H9 (cell line): ENCODE data around the gene DNALI1. TPM values are rescaled to one million over a fixed set of nuclear protein-coding genes. Genes with fewer than 3 reads are reported as not detected.

ENCODE experiments used
- DNase-seq: peaks from one replicate; pipeline ENCODE4 v3.0.0-alpha.2; 2017
- H2AFZ ChIP-seq: one replicate; pipeline ENCODE4 v1.6.1; 2013; ENCODE audit warnings: mild to moderate bottlenecking, low read length, control low read depth, moderate library complexity
- H2AK5ac ChIP-seq: 2 replicates; pipeline ENCODE4 v1.6.1; 2013; ENCODE audit warnings: low read length, control low read depth, mixed read lengths; ENCODE audit not compliant: insufficient read length
- H2BK120ac ChIP-seq: one replicate; pipeline ENCODE4 v1.6.1; 2013; ENCODE audit warnings: low read depth, mild to moderate bottlenecking, low read length, control low read depth, inconsistent platforms; ENCODE audit not compliant: poor library complexity, severe bottlenecking
- H2BK12ac ChIP-seq: 2 replicates; pipeline ENCODE4 v1.6.1; 2013; ENCODE audit warnings: low read length, control low read depth, mixed read lengths, low read depth; ENCODE audit not compliant: insufficient read length
- H2BK15ac ChIP-seq: 2 replicates; pipeline ENCODE4 v1.6.1; 2013; ENCODE audit warnings: low read depth, low read length, control low read depth
- H2BK20ac ChIP-seq: one replicate; pipeline ENCODE4 v1.6.1; 2013; ENCODE audit warnings: low read depth, mild to moderate bottlenecking, low read length, control low read depth, inconsistent platforms; ENCODE audit not compliant: poor library complexity, severe bottlenecking
- H2BK5ac ChIP-seq: 2 replicates; pipeline ENCODE4 v1.6.1; 2013; ENCODE audit warnings: low read length, control low read depth, mixed read lengths; ENCODE audit not compliant: insufficient read length
- H3K14ac ChIP-seq: 2 replicates; pipeline ENCODE4 v1.6.1; 2013; ENCODE audit warnings: low read length, control low read depth; ENCODE audit not compliant: insufficient read depth
- H3K18ac ChIP-seq: 2 replicates; pipeline ENCODE4 v1.6.1; 2013; ENCODE audit warnings: low read depth, mild to moderate bottlenecking, mixed read lengths, low read length, control low read depth; ENCODE audit not compliant: insufficient read length
- H3K23ac ChIP-seq: 2 replicates; pipeline ENCODE4 v1.6.1; 2013; ENCODE audit warnings: low read length, control low read depth, mixed read lengths, low read depth; ENCODE audit not compliant: insufficient read length
- H3K23me2 ChIP-seq: 2 replicates; pipeline ENCODE4 v1.6.1; 2013; ENCODE audit warnings: low read depth, mild to moderate bottlenecking, mixed read lengths, low read length, control low read depth; ENCODE audit not compliant: insufficient read length, poor library complexity, severe bottlenecking
- H3K27ac ChIP-seq: 2 replicates; pipeline ENCODE4 v1.5.1; 2013; ENCODE audit warnings: low read length, control low read depth, mixed read lengths, low read depth; ENCODE audit not compliant: insufficient read length
- H3K27me3 ChIP-seq: 2 replicates; pipeline ENCODE4 v1.6.1; 2013; ENCODE audit warnings: low read length, control low read depth, inconsistent platforms; ENCODE audit not compliant: insufficient read depth
- H3K4ac ChIP-seq: 2 replicates; pipeline ENCODE4 v1.6.1; 2013; ENCODE audit warnings: low read depth, mild to moderate bottlenecking, control low read depth, inconsistent platforms, low read length, moderate library complexity
- H3K4me1 ChIP-seq: 2 replicates; pipeline ENCODE4 v1.6.1; 2013; ENCODE audit warnings: low read length, control low read depth, inconsistent platforms; ENCODE audit not compliant: insufficient read depth
- H3K4me2 ChIP-seq: 2 replicates; pipeline ENCODE4 v1.6.1; 2013; ENCODE audit warnings: low read length, control low read depth, mixed read lengths; ENCODE audit not compliant: insufficient read length, insufficient read depth
- H3K56ac ChIP-seq: 2 replicates; pipeline ENCODE4 v1.6.1; 2013; ENCODE audit warnings: low read depth, mild to moderate bottlenecking, mixed read lengths, low read length, control low read depth; ENCODE audit not compliant: insufficient read length
- H3K79me1 ChIP-seq: 2 replicates; pipeline ENCODE4 v1.6.1; 2013; ENCODE audit warnings: low read depth, mild to moderate bottlenecking, moderate library complexity, low read length, control low read depth, inconsistent platforms; ENCODE audit not compliant: insufficient read depth, poor library complexity, severe bottlenecking
- H3K79me2 ChIP-seq: 2 replicates; pipeline ENCODE4 v1.6.1; 2013; ENCODE audit warnings: low read length, control low read depth, inconsistent platforms; ENCODE audit not compliant: insufficient read depth
- H3K9ac ChIP-seq: 2 replicates; pipeline ENCODE4 v1.6.1; 2013; ENCODE audit warnings: low read length, control low read depth, mixed read lengths; ENCODE audit not compliant: insufficient read length; ENCODE audit errors: extremely low read depth
- H3K9me3 ChIP-seq: one replicate; pipeline ENCODE4 v1.6.1; 2013; ENCODE audit warnings: low read depth, low read length, inconsistent platforms; ENCODE audit not compliant: control insufficient read depth
- H3T11ph ChIP-seq: one replicate; pipeline ENCODE4 v1.6.1; 2013; ENCODE audit warnings: mild to moderate bottlenecking, low read length, control low read depth, inconsistent platforms
- H4K20me1 ChIP-seq: one replicate; pipeline ENCODE4 v1.6.1; 2013; ENCODE audit not compliant: control insufficient read depth, insufficient read length, insufficient read depth
- H4K5ac ChIP-seq: 2 replicates; pipeline ENCODE4 v1.6.1; 2013; ENCODE audit warnings: low read depth, mild to moderate bottlenecking, mixed read lengths, low read length, control low read depth; ENCODE audit not compliant: insufficient read length
- H4K8ac ChIP-seq: replicated peaks from 2 replicates; pipeline ENCODE4 v1.6.1; 2013; ENCODE audit warnings: low read length, control low read depth, mixed read lengths, low read depth; ENCODE audit not compliant: insufficient read length
- H4K91ac ChIP-seq: 2 replicates; pipeline ENCODE4 v1.6.1; 2013; ENCODE audit warnings: low read depth, mild to moderate bottlenecking, moderate library complexity, mixed read lengths, low read length, control low read depth; ENCODE audit not compliant: insufficient read length
- H3K27ac Mint-ChIP-seq, 3 experiments: 2 replicates in 2 of 3; 3 replicates in 1 of 3; pipeline ENCODE4 v1.8.0; 2020 to 2021; ENCODE audit warnings: mixed read lengths in 3 of 3, mild to moderate bottlenecking in 1 of 3, moderate library complexity in 1 of 3
- H3K27me3 Mint-ChIP-seq: 2 replicates; pipeline ENCODE4 v1.8.0; 2021; ENCODE audit warnings: low read depth, mild to moderate bottlenecking, moderate library complexity, mixed read lengths
- H3K36me3 Mint-ChIP-seq, 3 experiments: 2 replicates in 2 of 3; 3 replicates in 1 of 3; pipeline ENCODE4 v1.8.0; 2020 to 2021; ENCODE audit warnings: low read depth in 3 of 3, mixed read lengths in 3 of 3; ENCODE audit not compliant: insufficient read depth in 1 of 3
- H3K4me1 Mint-ChIP-seq, 2 experiments: 2 replicates each; pipeline ENCODE4 v1.8.0; 2020; ENCODE audit warnings: mixed read lengths in 2 of 2
- H3K4me3 Mint-ChIP-seq, 2 experiments: 2 replicates in 1 of 2; 3 replicates in 1 of 2; pipeline ENCODE4 v1.8.0; 2020 to 2021; ENCODE audit warnings: mild to moderate bottlenecking in 2 of 2, mixed read lengths in 2 of 2, moderate library complexity in 1 of 2
- H3K9me3 Mint-ChIP-seq, 2 experiments: 2 replicates in 1 of 2; 3 replicates in 1 of 2; pipeline ENCODE4 v1.8.0; 2020; ENCODE audit warnings: mild to moderate bottlenecking in 2 of 2, mixed read lengths in 2 of 2, moderate library complexity in 1 of 2
- CTCF ChIP-seq: fragments of 200-600 bp; sonication (generic); conservative IDR thresholded peaks from 3 replicates; pipeline ENCODE4 v1.8.0; 2021; ENCODE audit warnings: antibody characterized with exemption, mild to moderate bottlenecking
- WGBS: extraction: QIAGEN DNeasy Blood & Tissue Kit; methylation state at CpG from one replicate; pipeline ENCODE4 v1.1.7; 2013; ENCODE audit warnings: missing lambda C conversion rate, low lambda C conversion rate, mixed read lengths; ENCODE audit not compliant: insufficient read length; ENCODE audit errors: extremely low coverage; 5-methylcytosine and 5-hydroxymethylcytosine counted together
- total RNA-seq: library from RNA; stranded (reverse); gene quantifications from 2 replicates; pipeline ENCODE4 v1.2.1, GENCODE V29; 2021

The DNALI1 gene
- total RNA-seq, 1 experiment from 2014 or later, result 18.0 TPM

DNA sequence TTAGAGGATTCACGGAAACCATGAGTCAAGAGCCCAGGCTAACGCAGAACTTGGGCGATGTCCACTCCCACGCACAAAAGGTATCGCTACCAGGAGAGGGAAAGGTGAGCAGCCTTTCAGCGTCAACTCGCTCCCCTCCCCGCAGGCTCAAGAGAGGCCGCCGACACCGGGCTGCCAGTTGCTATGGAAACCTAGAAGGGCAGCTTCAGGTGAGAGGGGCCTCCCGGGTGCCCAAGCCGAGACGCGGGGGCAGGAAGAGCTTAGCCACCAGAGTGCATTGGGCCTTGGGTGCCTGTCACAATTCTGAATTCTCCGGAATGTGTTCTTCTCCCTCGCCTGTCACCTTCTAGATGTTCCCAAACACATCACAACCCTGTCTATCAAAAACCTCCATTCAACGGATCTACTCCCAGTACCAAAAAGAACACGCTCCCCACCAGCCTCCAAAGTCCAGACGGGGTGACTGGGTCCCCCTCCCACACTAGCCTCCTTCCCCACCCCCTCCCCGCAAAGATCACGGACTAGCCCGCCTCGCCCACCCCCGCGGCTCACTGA is 42.9 kb upstream of the DNALI1 start:
- H4K5ac ChIP-seq, result no peak overlapping the region
- Mint-ChIP-seq H3K9me3 (no peaks in the 10 kb centered on the region), H3K27ac (peak overlapping the region; percentile 20 to 90 (median 84); a peak in 4 of 7 replicates), H3K36me3 (peaks cover 9 to 29% (median 25%) of the 10 kb centered on the region in 3 experiments; a peak in 6 of 7 replicates), H3K4me3 (peak overlapping the region; percentile 90 to 97), H3K27me3 (peaks cover 7% of the 10 kb centered on the region), H3K4me1 (peaks cover 17 to 18% of the 10 kb centered on the region in 2 experiments)
- H2BK5ac ChIP-seq, result no peak overlapping the region
- peak; percentile 75 for DNase-seq
- H3K27me3 ChIP-seq, result no peaks in the 10 kb centered on the region
- H2BK20ac ChIP-seq, result no peak overlapping the region
- no peak overlapping the region for H4K8ac ChIP-seq
- H3K56ac ChIP-seq, result no peak overlapping the region
- no peak for TF ChIP-seq CTCF
- no peaks in the 10 kb centered on the region for H3K79me1 ChIP-seq
- H3K4ac ChIP-seq, result no peak overlapping the region
- no peaks in the 10 kb centered on the region for H3K9me3 ChIP-seq
- H4K20me1 ChIP-seq, result no peaks in the 10 kb centered on the region
- no peak overlapping the region for H3K23ac ChIP-seq
- no peak overlapping the region for H2BK15ac ChIP-seq
- no peak overlapping the region for H3K9ac ChIP-seq
- no peak overlapping the region for H3K18ac ChIP-seq
- no peak overlapping the region for H2AFZ ChIP-seq
- no peak overlapping the region for H3K27ac ChIP-seq
- peak overlapping the region; percentile 89 for H3K4me2 ChIP-seq
- H4K91ac ChIP-seq, result no peak overlapping the region
- no peak overlapping the region for H3T11ph ChIP-seq
- H2BK12ac ChIP-seq, result no peak overlapping the region
- H3K14ac ChIP-seq, result no peak overlapping the region
- no CpG with 5 or more reads among the region's 26 CpGs for WGBS
- H3K4me1 ChIP-seq, result no peaks in the 10 kb centered on the region
- no peak overlapping the region for H2AK5ac ChIP-seq
- H3K23me2 ChIP-seq, result peaks cover 7% of the 10 kb centered on the region
- no peaks in the 10 kb centered on the region for H3K79me2 ChIP-seq
- no peak overlapping the region for H2BK120ac ChIP-seq
